Epithelial cell of esophagus (primary cell): Measurements from ENCODE around the gene SLC66A1.
"Not testable (repeated sequence)": the region's sequence is repeated elsewhere in the genome, so short reads cannot be mapped to it uniquely, and the experiment has no call there.

Source experiments
- DNase-seq: peaks from one replicate; pipeline ENCODE4 v3.0.0; 2010; ENCODE audit warnings: low read depth
- H3K4me3 ChIP-seq: 2 replicates; pipeline ENCODE4 v1.5.1; 2011; ENCODE audit warnings: mild to moderate bottlenecking, low read length, control low read depth
- TF ChIP-seq, protein P1 (sequence below): IDR thresholded peaks from 2 replicates; pipeline ENCODE4 v1.5.1; 2011; ENCODE audit warnings: low read depth, mild to moderate bottlenecking, low read length, control low read depth, inconsistent platforms; ENCODE audit not compliant: insufficient read depth; ENCODE audit errors: missing control alignments

Gene SLC66A1

DNA sequence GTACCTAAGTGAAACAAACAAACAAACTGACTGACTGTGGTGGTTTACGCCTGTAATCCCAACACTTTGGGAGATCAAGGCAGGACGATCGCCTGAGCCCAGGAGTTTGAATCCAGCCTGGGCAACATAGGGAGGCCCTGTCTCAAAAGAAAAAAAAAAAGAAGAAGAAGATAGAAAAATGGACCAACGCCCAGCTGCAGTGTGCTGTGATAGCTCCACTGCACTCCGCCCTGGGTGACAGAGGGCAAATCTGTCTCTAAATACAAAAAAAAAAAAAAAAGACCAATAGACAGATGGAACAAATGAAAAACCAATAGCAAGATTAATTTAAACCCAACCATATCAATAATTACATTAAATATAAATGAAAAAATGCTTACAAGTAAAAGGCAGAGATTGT is 37.5 kb upstream of the SLC66A1 start:
- no peak overlapping the region for H3K4me3 ChIP-seq
- TF ChIP-seq, protein P1, sequence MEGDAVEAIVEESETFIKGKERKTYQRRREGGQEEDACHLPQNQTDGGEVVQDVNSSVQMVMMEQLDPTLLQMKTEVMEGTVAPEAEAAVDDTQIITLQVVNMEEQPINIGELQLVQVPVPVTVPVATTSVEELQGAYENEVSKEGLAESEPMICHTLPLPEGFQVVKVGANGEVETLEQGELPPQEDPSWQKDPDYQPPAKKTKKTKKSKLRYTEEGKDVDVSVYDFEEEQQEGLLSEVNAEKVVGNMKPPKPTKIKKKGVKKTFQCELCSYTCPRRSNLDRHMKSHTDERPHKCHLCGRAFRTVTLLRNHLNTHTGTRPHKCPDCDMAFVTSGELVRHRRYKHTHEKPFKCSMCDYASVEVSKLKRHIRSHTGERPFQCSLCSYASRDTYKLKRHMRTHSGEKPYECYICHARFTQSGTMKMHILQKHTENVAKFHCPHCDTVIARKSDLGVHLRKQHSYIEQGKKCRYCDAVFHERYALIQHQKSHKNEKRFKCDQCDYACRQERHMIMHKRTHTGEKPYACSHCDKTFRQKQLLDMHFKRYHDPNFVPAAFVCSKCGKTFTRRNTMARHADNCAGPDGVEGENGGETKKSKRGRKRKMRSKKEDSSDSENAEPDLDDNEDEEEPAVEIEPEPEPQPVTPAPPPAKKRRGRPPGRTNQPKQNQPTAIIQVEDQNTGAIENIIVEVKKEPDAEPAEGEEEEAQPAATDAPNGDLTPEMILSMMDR: no peak
- DNase-seq: no peak

DNA sequence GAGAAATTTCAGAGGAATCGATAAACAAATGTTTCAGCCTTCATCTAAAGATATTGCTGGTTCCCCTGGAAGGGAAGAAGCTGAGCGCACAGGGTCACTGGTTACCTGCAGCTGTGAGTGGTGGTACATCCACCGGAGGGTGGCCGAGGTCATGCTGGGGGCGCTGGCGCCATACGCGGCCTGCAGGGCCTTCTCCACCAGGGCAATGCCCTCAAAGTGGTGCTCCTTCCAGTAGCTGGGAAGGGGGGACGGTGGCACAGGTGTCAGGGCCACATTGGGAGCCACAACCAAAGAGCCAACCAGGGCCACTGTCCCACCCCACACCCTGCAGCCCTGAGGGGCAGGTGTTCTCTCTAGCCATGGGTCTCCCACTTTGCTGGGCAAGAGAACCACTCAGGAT is 28.2 kb upstream of the SLC66A1 start:
- TF ChIP-seq, protein P1: no peak
- no peak overlapping the region for H3K4me3 ChIP-seq
- no peak for DNase-seq

DNA sequence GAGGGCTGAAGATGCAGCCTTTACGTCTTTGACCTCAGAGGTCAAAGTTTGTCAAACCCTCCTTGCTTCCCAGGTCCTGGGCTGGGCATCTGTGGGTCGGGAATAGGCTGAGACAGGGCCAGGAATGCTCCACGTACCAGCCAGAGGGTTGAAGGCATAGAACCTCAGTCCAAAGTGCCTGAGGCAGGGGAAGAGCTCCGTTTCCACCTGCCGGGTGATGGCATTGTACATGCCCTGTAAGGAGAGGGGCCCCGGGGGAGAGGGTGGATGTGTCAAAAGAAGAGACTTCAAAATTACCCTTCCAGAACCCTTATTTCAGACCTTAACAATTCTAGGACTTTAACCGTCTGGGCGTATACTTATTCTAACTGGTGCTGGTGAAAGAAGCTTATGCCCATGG is 27.2 kb upstream of the SLC66A1 start:
- TF ChIP-seq, protein P1: no peak
- DNase-seq: no peak
- no peak overlapping the region for H3K4me3 ChIP-seq

DNA sequence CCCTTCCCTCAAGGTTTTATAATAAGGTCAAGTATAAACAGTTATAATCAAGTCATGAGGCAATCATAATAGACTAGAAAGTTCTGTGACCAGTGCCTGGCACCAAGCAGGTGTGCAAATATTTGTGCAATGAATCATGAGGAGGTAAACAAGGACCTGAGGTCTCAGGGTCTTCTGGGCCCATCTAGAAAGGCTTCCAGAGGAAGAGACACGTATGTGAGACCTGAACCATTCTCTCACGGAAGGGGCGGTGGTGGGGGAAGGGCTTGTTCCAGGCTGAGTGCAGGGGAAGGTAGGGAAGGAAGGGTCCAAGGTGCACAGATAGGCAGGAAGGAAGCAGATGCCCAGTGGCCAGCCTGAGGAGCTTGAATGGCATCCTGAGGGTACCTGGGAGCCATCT is 26.8 kb upstream of the SLC66A1 start:
- H3K4me3 ChIP-seq, DNase-seq: not testable (repeated sequence)

DNA sequence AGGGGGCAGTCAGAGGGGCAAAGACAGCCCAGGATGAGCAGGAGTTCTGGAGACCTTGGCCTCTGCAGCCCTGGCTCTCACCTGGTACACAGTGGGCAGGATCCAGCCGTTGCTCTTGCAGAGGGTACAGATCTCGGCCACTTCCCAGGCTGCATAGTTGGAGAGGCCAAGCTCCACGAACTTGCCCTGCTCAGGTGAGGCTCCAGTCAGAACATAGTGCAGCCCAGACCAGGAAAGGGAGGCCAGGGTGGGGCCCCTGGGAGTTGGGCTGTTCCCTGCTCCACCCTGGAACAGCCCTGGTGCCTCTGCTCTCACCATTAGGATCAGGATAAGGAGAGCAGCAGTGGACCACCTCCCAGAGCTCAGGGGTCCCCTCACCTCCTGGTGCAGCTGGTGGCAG is 26.3 kb upstream of the SLC66A1 start:
- DNase-seq, H3K4me3 ChIP-seq: not testable (repeated sequence)

DNA sequence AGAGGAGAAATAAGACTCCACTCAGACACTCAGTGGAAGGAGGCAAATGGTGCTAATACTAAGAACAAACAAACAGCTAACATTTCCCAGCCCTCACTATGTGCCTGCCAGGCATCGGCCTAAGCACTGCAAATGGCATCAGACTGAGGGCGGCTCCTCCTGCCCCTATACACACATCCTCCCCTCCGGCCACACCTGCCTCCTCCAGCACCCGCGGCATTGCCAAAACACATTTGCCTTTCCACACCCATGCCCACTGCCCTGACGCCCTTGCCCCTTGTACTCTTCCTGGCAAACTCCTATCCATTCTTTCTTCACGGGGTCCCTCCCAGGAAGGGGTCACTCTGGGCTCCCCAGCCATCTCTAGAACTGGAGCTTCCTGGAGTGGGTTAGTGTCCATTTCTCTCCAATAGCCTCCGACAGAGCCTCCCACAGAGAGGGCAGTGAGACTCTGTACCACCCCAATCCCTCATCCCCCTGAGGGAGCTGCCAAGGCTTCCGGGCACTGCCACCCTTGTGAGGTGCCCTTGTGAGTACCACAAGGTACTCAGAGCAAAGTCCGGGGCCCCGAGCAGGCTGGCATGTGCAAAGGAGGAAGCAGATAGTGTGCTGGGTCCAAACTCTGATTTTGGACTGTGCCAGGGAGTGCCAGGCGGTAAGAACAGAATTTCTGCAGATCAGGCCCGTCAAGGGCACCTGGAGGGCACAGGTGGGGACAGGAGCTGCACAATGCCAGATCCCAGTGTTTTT is 24.5 kb upstream of the SLC66A1 start:
- no peak for DNase-seq
- H3K4me3 ChIP-seq: no peak overlapping the region
- TF ChIP-seq, protein P1: no peak

DNA sequence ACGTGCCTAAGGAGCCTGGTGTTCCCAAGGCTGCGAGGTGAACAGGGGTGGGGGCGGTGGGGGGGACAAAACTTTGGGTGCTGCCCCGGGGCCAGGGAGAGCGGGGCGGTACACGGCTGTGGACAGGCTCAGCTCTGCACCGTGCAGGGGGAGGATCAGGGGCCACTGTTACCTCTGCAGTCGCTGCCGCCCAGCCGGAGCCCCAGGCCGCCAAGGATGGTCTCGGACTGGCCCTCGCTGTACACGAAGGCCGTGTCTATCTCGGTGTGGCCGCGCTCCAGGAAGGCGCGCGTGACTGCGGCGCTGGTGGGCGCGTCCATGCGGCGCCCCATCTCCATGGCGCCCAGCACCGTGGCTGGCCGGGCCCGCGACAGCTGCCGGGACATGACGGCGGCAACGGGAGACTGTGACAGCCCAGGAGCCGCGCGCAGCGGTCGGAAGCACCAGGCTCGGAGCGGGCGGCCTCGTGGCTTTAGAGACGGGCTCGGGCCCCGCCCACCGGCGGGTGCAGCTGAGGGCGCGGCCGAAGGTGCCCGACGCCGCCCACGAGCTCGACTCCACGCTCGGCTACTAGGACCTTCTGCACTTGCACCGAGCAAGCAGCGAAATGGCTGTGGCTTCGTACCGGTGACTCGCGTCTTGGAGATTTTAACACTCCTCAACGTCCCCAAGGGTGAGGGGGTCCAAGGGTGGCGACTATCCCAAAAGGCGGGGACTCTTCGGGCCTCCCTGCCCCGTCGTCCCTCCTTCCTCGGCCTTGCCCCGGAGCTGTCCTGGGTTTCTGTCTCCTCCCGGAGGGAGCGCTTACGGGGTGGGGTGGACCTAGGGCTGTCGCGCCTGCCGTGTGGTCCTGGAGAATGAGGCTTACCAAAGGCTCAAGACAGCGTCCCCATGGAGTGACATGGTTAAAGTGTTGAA is 23.5 kb upstream of the SLC66A1 start, which contains the start of gene AKR7A3:
AKR7A3 (minus strand) TSS at position 447 of the 918 bp plus-strand sequence; CDS start at position 386, 61 bp downstream.
- peak within 1 kb of the TSS; percentile 41 for H3K4me3 ChIP-seq
- DNase-seq: peak; percentile 57

DNA sequence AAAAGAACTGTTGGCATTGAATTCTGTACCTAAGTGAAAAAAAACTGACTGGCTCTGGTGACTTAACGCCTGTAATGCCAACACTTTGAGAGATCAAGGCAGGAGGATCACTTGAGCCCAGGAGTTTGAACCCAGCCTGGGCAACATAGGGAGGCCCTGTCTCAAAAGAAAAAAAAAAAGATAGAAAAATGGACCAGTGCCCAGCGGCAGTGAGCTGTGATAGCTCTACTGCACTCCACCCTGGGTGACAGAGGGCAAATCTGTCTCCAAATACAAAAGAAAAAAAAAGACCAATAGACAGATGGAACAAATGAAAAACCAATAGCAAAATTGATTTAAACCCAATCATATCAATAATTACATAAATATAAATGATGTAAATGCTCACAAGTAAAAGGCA is 22.9 kb upstream of the SLC66A1 start:
- H3K4me3 ChIP-seq: peak overlapping the region; percentile 41
- DNase-seq: no peak
- TF ChIP-seq, protein P1: no peak
